Neural cell (in vitro differentiated cells): ENCODE results near the gene YAF2. TPM values are rescaled to one million over a fixed set of nuclear protein-coding genes. Genes with fewer than 3 reads are reported as not detected.

Experiments used
- H2AFZ ChIP-seq: fragments of 200-600, 300-800 bp; sonication (generic), shearing (Covaris generic); 2 replicates; pipeline ENCODE4 v1.6.0; 2014; ENCODE audit warnings: low read depth, mild to moderate bottlenecking, antibody characterized with exemption, low read length, moderate library complexity
- H3F3A ChIP-seq: fragments of 200-600 bp; shearing (Covaris generic); 2 replicates; pipeline ENCODE4 v1.6.1; 2016; ENCODE audit warnings: mild to moderate bottlenecking, moderate library complexity, mixed read lengths, antibody characterized with exemption, low read length; ENCODE audit not compliant: insufficient read depth, poor library complexity, severe bottlenecking
- H3K27ac ChIP-seq: fragments of 200-600, 300-800 bp; sonication (generic), shearing (Covaris generic); 2 replicates; pipeline ENCODE4 v1.5.1; 2014; ENCODE audit warnings: mild to moderate bottlenecking, low read length, moderate library complexity
- H3K27me3 ChIP-seq: fragments of 300-800, 200-600 bp; sonication (generic), shearing (Covaris generic); 2 replicates; pipeline ENCODE4 v1.6.0; 2014; ENCODE audit warnings: mild to moderate bottlenecking, low read depth, low read length, moderate library complexity; ENCODE audit not compliant: insufficient read depth
- H3K36me3 ChIP-seq: fragments of 300-800, 200-600 bp; sonication (generic), shearing (Covaris generic); 2 replicates; pipeline ENCODE4 v1.5.1; 2014; ENCODE audit warnings: mild to moderate bottlenecking, antibody characterized with exemption, low read length, moderate library complexity; ENCODE audit not compliant: insufficient read depth
- H3K4me2 ChIP-seq: fragments of 300-800, 200-600 bp; sonication (generic), shearing (Covaris generic); 2 replicates; pipeline ENCODE4 v1.6.0; 2014; ENCODE audit warnings: mild to moderate bottlenecking, low read length
- H3K4me3 ChIP-seq: fragments of 300-800, 200-600 bp; sonication (generic), shearing (Covaris generic); 2 replicates; pipeline ENCODE4 v1.5.1; 2014; ENCODE audit warnings: mild to moderate bottlenecking, low read length, moderate library complexity
- H3K79me2 ChIP-seq: fragments of 200-600 bp; shearing (Covaris generic); replicated peaks from 2 replicates; pipeline ENCODE4 v1.6.0; 2014; ENCODE audit warnings: mild to moderate bottlenecking, low read length, moderate library complexity; ENCODE audit not compliant: insufficient read depth
- H3K9ac ChIP-seq: fragments of 300-800, 200-600 bp; sonication (generic), shearing (Covaris generic); 2 replicates; pipeline ENCODE4 v1.6.1; 2016; ENCODE audit warnings: mild to moderate bottlenecking, low read length, mixed read lengths
- H3K9me2 ChIP-seq: fragments of 200-600 bp; shearing (Covaris generic); 2 replicates; pipeline ENCODE4 v1.6.1; 2016; ENCODE audit warnings: mild to moderate bottlenecking, low read length, mixed read lengths; ENCODE audit not compliant: insufficient read depth
- H3K9me3 ChIP-seq: fragments of 200-600, 300-800 bp; sonication (generic), shearing (Covaris generic); 2 replicates; pipeline ENCODE4 v1.6.1; 2016; ENCODE audit warnings: mild to moderate bottlenecking, mixed run types, low read length, moderate library complexity, mixed read lengths
- H4K20me1 ChIP-seq: fragments of 200-600 bp; shearing (Covaris generic); 2 replicates; pipeline ENCODE4 v1.6.1; 2016; ENCODE audit warnings: mild to moderate bottlenecking, mixed run types; ENCODE audit not compliant: insufficient read depth
- EP300 ChIP-seq: fragments of 450-650 bp; conservative IDR thresholded peaks from 2 replicates; pipeline ENCODE4 v1.6.1; 2014; ENCODE audit warnings: antibody characterized with exemption, mild to moderate bottlenecking, moderate library complexity; ENCODE audit not compliant: poor library complexity, severe bottlenecking
- EZH2 ChIP-seq: fragments of 200-600, 300-800 bp; shearing (Covaris generic), sonication (generic); IDR thresholded peaks from 2 replicates; pipeline ENCODE4 v1.6.1; 2014; ENCODE audit warnings: antibody characterized with exemption, low read length, borderline replicate concordance, mild to moderate bottlenecking; ENCODE audit not compliant: insufficient read depth, poor library complexity, severe bottlenecking
- MXI1 ChIP-seq: fragments of 450-650 bp; conservative IDR thresholded peaks from 2 replicates; pipeline ENCODE4 v1.6.1; 2014; ENCODE audit warnings: antibody characterized with exemption, mild to moderate bottlenecking; ENCODE audit not compliant: poor library complexity, severe bottlenecking
- POLR2AphosphoS5 ChIP-seq: IDR thresholded peaks from 2 replicates; pipeline ENCODE4 v1.6.1; 2012
- RAD21 ChIP-seq: fragments of 450-650 bp; conservative IDR thresholded peaks from 2 replicates; pipeline ENCODE4 v1.6.1; 2014; ENCODE audit warnings: antibody characterized with exemption, mild to moderate bottlenecking, moderate library complexity
- REST ChIP-seq: IDR thresholded peaks from 2 replicates; pipeline ENCODE4 v1.6.1; 2012; ENCODE audit warnings: borderline replicate concordance
- SMC3 ChIP-seq: fragments of 450-650 bp; conservative IDR thresholded peaks from 2 replicates; pipeline ENCODE4 v1.6.1; 2014; ENCODE audit warnings: antibody characterized with exemption, mild to moderate bottlenecking, moderate library complexity; ENCODE audit not compliant: poor library complexity
- polyA plus RNA-seq: library from polyadenylated mRNA; depleted of rRNA; stranded (reverse); fragments of >200 nt; gene quantifications from 2 replicates; pipeline ENCODE4 v1.2.3, GENCODE V29; 2014

Gene YAF2
- polyA plus RNA-seq, 1 donor from 2014 or later, result 44.1 TPM

- Histone ChIP-seq H3K9ac (no peak overlapping the region), H3K4me3 (no peak overlapping the region), H3K27ac (no peak overlapping the region), H3F3A (no peaks in the 10 kb centered on the region), H3K9me2 (no peaks in the 10 kb centered on the region), H3K27me3 (no peaks in the 10 kb centered on the region), H3K4me2 (no peak overlapping the region), H4K20me1 (no peaks in the 10 kb centered on the region), H3K9me3 (no peaks in the 10 kb centered on the region), H3K79me2 (no peaks in the 10 kb centered on the region), H3K36me3 (no peaks in the 10 kb centered on the region), H2AFZ (no peak overlapping the region)
- TF ChIP-seq MXI1 (no peak), EP300 (no peak), REST (no peak)
Measured at GRCh38 chr12:42167711-42168110, 70.3 kb downstream of the YAF2 start.

- Histone ChIP-seq H3K9me3 (no peaks in the 10 kb centered on the region), H3F3A (no peaks in the 10 kb centered on the region), H4K20me1 (no peaks in the 10 kb centered on the region), H3K27me3 (no peaks in the 10 kb centered on the region), H3K27ac (no peak overlapping the region), H3K9ac (no peak overlapping the region), H3K79me2 (no peaks in the 10 kb centered on the region), H3K36me3 (no peaks in the 10 kb centered on the region), H2AFZ (no peak overlapping the region), H3K4me3 (no peak overlapping the region), H3K4me2 (no peak overlapping the region), H3K9me2 (no peaks in the 10 kb centered on the region)
- TF ChIP-seq SMC3 (no peak), EP300 (no peak), POLR2AphosphoS5 (no peak), REST (no peak), EZH2 (no peak), RAD21 (no peak), MXI1 (no peak)
Measured at GRCh38 chr12:42166501-42166900, 71.5 kb downstream of the YAF2 start.
